ENCODE results near the gene NCBP2L. TPM values are rescaled to one million over a fixed set of nuclear protein-coding genes. Genes with fewer than 3 reads are reported as not detected.
"Not testable (repeated sequence)": the region's sequence is repeated elsewhere in the genome, so short reads cannot be mapped to it uniquely, and the experiment has no call there.

NCBP2L gene
- polyA plus RNA-seq, 1 donor, result not detected

DNA sequence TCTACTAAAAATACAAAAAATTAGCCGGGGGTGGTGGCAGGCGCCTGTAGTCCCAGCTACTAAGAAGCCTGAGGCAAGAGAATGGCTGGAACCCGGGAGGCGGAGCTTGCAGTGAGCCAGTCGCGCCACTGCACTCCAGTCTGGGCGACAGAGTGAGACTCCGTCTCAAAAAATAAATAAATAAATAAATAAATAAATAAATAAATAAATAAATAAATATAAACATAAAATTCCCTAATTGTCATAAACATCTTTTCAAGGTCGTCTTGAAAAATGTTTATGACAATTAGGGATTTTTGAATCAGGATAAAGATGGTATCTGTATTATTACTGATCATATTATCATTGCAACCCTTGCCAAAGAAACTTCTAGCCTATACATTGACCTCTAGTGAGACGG is 32.5 kb downstream of the NCBP2L start:
- DNase-seq (ENCODE audit: low read depth), result not testable (repeated sequence)

DNA sequence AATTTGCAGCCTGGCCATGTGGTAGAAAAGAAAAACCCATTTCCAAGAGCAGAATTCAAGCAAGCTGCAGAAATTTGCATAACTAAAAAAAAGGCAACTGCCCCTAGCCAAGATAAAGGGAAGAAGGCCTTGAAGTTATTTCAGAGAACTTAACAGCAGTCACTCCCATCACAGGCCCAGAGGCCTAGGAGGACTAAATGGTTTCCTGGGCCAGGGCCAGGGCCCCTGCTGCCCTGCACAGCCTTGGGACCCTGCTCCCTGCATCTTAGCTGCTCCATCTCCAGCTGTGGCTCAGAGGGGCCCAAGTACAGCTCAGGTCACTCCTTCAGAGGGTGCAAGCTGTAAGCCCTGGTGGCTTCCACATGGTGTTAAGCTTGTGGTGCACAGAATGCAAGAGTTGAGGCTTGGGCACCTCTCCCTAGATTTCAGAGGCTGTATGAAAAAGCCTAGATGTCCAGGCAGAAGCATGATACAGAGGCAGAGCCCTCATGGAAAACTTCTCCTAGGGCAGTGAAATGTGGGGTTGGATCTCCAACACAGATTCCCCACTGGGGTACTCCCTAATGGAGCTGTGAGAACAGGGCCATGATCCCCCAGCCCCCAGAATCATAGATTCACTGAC is 41.5 kb downstream of the NCBP2L start:
- no peak for DNase-seq (ENCODE audit: low read depth)

DNA sequence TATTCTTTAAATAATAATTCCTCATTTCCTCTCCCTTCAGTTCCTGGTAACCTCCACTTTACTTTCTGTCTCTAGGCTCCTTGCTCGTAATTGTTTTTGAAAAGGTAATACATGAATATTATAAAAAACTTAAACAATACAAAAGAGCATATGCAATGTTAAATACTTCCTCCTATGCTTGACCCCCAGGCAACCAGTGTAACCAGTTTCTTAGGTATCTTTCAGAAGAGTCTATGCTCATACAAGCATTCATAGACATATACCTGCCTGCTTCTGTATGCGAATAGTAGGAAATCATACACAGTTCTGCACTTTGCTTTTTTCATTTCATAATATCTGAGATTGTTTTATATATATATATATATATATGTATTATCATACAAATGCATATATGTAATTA is 45.5 kb downstream of the NCBP2L start:
- no peak for DNase-seq (ENCODE audit: low read depth)

DNA sequence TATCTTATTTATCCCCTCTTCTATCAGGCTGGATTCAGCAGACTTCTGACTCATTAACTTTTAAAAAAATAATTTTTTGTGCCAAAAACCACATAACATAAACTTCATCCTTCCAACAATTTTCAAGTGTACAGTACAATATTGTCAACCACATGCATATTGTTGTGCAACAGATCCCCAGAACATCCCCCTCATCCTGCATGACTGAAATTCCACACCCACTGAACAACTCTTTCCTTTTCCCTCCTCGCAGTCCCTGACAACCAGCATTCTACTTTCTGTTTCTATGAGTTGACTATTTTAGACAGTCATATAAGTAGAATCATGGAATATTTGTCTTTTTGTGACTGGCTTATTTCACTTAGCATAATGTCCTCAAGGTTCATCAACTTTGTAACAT is 45.9 kb downstream of the NCBP2L start:
- DNase-seq (ENCODE audit: low read depth), result no peak

DNA sequence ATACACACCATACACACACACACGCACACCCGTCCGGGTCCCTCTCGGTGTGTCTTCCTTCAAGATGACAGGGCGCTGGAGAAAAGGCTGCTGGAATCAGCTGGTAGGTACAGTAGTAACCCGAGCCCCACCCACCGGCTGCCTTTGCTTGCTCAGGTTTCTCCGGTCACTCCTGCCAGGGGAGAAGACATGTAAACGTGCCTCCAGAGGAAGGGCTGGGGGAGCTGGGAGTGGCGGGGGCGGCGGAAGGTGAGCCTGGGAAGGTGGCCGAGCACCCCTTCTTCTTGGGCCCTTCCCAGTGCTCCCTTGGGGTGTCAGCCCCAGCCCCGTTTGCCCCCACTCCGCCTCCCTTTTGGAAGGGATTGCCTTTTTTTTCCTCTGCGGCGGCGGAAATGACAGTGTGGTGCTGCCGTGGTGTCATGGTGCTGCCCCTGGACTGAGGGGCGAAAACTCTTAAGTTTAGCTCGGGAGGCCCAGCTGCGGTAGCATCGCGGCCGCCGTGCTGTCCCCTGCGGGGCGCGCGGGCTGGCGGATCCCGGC is 48.2 kb downstream of the NCBP2L start, which contains the start of gene MID2:
Gene MID2, plus strand, starts transcription at position 169 of the 540 bp plus-strand sequence. CDS start 561 bp downstream, outside the sequence.
- DNase-seq (ENCODE audit: low read depth), result no peak

DNA sequence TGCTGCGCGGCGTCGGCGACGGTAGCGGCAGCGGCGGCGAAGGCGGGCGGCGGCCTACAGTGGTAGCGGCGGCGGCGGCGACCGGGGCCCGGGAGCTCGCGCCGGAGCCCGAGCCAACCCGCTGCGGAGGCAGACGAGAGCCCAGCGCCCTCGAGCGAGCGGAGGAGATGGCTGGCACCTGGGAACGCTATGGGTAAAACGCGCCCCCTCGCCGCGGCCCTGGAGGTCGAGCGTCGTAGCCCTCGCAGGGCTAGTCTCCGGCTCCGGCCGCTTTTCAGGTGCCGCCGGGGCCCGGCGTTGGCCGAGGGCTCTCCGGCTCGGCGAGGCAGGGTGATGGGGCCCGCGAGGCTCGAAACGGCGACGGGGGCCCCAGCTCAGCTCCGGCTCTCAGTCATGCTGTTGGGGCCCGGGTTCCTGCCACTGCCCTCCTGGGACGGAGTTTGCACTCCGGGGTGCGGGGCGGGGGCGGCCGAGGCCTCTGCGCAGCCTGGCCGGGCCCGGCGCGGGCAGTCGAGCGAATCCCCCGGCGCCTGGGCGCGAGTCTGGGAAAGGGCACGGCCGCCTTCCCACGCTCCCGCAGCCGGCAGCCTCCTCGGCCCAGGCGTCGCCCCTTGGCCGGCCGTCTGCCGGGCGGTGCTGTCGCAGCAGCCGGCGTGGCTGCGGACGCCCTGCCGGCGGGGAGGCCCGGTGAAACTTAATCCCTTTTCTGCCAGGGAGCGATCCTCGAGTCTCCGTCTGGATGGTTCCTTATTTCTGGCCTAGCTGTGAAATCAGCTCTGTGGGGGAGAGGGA is 48.9 kb downstream of the NCBP2L start:
- DNase-seq (ENCODE audit: low read depth), result no peak

DNA sequence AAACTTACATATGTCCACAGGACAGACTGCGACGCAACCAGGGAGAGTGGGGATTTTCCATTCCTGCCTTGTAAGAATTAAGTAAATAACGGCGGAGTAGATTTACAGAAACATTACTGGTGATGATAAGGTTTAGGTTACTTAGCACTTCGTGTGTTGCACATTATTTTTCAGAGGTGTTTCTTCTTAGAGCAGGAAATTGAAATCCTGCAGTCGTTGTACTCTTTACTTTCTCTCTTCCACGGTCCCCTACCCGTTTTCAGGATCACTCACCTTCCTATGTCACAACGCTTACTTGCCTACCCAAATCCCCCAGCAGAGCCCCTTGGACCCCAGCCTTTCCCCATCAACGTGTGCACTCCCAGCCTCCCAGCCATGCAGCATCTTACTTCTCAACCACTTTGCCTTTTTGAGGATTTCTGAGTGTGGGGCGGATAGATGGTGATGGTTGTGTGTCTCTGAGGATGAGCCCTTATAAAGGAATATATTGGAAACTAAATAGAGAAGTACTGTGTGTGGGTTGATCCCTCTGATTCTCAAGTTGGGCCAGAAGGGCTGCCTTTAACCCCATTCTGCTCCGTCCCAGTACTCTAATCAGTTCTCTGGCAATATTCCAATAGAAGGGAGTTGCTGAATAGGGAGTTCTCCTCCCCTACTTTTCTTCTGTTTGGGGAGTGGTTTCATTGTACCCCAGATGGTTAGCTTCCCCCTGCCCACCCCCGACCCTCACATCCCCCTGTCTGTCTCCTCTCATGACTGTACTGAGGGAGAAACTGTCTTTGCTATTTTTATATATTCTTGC is 49.7 kb downstream of the NCBP2L start:
- no peak for DNase-seq (ENCODE audit: low read depth)

DNA sequence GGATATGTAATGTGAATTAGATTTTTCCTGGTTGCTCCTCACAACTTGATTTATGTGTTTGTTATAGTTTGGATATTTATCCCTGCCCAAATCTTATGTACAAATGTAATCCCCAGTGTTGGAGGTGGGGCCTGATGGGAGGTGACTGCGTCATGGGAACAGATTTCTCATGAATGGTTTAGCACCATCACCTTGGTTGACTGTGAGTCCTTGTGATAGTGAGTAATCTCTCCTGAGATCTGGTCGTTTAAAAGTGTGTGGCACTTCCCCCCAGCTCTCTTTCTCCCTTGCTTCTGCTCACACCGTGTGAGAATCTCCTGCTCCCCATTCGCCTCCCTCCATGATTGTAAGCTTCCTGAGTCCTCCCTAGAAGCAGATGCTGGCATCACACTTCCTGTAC is 50.3 kb downstream of the NCBP2L start:
- DNase-seq (ENCODE audit: low read depth), result no peak

DNA sequence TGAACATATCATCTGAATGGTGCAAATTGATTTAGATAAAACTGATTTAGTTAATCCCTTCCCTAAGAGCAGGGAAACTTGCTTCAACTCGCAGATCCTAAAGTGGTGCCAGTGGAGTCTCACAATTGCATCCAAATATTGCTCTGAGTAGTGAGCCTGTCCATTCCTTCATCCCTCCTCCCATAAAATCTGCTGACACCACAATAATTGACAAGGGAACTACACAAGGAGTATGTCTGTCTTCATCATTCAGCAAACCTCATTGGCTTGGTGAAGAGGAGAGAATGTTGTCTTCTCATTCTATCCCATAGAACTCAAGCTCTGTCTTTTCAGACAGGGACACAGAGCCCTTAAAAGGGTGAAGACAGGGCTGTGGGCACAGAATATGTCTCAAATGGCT is 52.3 kb downstream of the NCBP2L start:
- DNase-seq (ENCODE audit: low read depth), result no peak

DNA sequence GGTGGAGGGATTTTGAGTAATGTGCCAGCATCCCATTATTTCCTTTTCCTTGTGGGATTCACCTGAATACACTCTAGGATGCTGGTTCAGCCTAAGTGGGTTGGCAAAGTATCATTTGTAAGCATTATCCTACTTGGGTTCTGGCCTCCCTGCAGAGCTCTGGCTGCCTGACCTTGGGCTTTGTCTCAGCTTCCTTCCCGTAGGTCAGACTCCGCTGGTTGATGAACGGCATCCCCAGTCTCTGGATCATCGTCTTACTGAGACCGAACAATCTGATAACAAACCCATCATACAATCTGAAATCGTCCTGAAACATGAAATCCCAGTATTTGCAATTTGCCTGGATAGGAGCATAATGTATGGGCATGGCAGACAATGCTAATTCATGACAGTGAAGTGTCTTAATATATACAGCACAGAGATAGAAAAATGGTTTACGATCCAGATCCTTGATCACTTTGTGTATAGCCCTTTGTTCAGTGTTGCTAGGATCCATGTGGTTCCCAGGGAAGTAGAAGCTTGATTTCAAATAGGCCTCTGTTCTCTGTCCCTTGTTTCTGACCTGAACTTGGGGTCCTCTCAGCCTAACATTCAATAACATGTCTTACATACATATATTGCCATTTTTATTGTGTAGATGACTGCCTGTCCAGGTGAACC is 53.7 kb downstream of the NCBP2L start:
- DNase-seq (ENCODE audit: low read depth), result no peak

DNA sequence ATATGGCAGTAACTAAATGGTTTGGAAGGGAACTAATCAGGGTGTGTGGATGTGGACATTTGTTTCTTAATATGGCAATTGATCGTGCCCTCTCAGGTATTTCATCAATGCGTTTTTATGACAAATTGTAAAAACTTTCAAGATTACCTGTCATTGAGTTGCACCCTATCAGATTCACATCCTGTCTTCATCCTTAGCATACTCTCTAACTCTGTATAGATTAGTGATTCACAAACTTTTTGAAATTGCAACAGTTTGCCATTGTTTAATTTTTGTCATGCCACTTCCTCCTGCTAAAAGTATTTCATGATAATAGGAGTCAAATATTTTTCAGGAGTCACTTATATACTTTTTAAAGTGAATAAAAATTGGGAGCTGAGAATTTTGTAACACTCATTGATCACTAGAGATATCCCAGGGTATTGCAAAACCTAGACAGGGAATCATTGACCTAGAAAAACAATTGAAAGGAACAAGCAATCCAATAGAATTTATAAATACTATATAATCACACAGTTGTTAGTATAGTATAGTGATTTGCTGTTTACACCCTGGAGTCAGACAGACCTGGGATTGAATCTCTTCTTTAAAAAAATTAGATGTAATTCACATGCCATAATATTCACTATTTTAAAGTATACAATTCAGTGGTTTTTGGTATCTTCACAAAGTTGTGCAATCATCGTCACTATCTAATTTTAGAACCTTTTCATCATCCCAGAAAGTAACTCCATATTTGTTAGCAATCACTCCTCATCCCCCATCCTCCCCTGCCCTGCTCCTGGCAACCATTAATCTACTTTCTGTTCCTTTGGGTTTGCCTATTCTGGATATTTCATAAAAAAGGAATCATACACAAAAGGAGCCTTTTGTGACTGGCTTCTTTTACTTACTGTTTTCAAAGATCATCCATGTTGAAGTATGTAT is 57.0 kb downstream of the NCBP2L start:
- DNase-seq (ENCODE audit: low read depth), result no peak

DNA sequence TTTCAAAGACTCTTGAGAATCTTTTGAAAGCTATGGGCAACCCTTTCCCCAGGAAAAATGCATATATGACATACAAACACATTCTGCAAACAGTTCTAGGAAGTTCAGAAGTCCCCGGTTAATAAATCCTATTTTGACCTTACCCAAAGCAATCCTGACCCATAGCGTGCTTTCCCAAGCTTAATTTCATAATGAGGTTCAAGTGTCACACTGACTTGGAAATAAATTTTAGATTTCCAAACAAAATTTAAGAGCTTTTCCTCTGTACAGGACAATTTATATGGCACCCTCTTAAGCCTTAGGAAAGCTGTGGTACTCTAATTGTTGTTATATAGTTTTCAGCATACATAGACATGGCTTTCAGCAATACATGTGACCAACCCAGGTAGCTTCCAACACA is 59.4 kb downstream of the NCBP2L start:
- DNase-seq (ENCODE audit: low read depth), result no peak

DNA sequence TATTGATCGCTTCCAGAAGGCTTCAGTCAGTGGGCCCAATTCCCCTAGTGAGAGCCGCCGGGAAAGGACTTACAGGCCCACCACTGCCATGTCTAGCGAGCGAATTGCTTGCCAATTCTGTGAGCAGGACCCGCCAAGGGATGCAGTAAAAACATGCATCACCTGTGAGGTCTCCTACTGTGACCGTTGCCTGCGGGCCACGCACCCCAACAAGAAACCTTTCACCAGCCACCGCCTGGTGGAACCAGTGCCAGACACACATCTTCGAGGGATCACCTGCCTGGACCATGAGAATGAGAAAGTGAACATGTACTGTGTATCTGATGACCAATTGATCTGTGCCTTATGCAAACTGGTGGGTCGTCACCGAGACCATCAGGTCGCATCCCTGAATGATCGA is 63.4 kb downstream of the NCBP2L start:
- no peak for DNase-seq (ENCODE audit: low read depth)

DNA sequence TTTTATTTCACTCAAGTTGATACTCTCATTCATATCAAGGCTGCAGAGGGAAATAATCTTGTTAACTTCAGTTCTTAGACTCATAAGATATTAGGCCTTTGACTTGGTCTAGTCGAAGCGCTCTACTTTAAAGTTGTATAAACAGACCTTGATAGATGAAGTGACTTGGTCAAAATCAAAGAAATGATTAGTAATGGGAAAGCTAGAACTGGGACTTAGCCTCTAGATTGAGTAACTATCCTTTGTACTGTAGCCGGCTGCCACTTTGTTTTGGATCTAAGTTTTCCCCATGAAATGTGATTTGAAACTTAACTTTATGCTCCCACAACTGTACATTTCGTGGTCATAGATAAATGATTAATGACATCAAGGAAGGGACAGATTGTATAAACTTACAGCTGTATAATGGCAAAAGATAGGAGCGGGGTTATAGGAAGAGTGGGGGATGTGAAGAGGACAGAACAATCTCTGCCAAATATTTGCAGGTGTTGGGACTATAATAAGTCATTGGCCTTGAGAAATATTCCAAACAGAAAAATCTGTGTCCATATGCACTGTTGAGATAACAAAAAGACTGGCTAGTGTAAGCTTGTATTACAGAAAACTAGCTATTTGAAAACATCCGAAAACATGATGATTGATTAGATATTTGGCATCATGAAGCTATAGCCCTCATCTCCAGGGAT is 65.3 kb downstream of the NCBP2L start:
- DNase-seq (ENCODE audit: low read depth), result no peak

Other genes with a start within 250 kb of the NCBP2L start
- 23.3 TPM for gene PRPS1, start 149.2 kb upstream of the NCBP2L start, polyA plus RNA-seq (ENCODE audit: insufficient read length)
- 48.5 TPM for gene TSC22D3, start 1.9 kb upstream of the NCBP2L start, polyA plus RNA-seq (ENCODE audit: insufficient read length)
- gene MID2, start 48.1 kb downstream of the NCBP2L start, polyA plus RNA-seq (ENCODE audit: insufficient read length), result 8.3 TPM
- not detected for gene TEX13B, start 204.6 kb downstream of the NCBP2L start, polyA plus RNA-seq (ENCODE audit: insufficient read length)

Measured in forelimb muscle (tissue), 1 donor.